Activated CD4-positive, alpha-beta T cell treated with anti-CD3 and anti-CD28 coated beads, Interleukin-2, amount 10 ng/mL, durations not matched to agents 24 days and 14 days (primary cell): ENCODE data around the gene BEGAIN. TPM values are rescaled to one million over a fixed set of nuclear protein-coding genes. Genes with fewer than 3 reads are reported as not detected.

ENCODE experiments used
- DNase-seq: peaks from one replicate; pipeline ENCODE4 v3.0.0; 2022
- H3K27ac Mint-ChIP-seq: one replicate; pipeline ENCODE4 v1.8.0; 2022; ENCODE audit warnings: mild to moderate bottlenecking, mixed read lengths
- H3K27me3 Mint-ChIP-seq: one replicate; pipeline ENCODE4 v1.8.0; 2022; ENCODE audit warnings: mixed read lengths
- H3K36me3 Mint-ChIP-seq: one replicate; pipeline ENCODE4 v1.8.0; 2022; ENCODE audit warnings: low read depth, mild to moderate bottlenecking, mixed read lengths
- H3K4me1 Mint-ChIP-seq: one replicate; pipeline ENCODE4 v1.8.0; 2021; ENCODE audit warnings: mixed read lengths
- H3K4me3 Mint-ChIP-seq: one replicate; pipeline ENCODE4 v1.8.0; 2022; ENCODE audit warnings: mild to moderate bottlenecking, moderate library complexity, mixed read lengths
- H3K9me3 Mint-ChIP-seq: one replicate; pipeline ENCODE4 v1.8.0; 2021; ENCODE audit warnings: mixed read lengths
- intact Hi-C: fragments of 100-400 bp; cut with micrococcal nuclease; formaldehyde crosslinking; loops from one replicate; pipeline ENCODE4 v1.15.1; 2023
- total RNA-seq: library from RNA; stranded (reverse); gene quantifications from 2 replicates; pipeline ENCODE4 v1.2.3, GENCODE V29; 2022

The BEGAIN gene
- total RNA-seq, 1 donor from 2014 or later = 4.8 TPM

DNA sequence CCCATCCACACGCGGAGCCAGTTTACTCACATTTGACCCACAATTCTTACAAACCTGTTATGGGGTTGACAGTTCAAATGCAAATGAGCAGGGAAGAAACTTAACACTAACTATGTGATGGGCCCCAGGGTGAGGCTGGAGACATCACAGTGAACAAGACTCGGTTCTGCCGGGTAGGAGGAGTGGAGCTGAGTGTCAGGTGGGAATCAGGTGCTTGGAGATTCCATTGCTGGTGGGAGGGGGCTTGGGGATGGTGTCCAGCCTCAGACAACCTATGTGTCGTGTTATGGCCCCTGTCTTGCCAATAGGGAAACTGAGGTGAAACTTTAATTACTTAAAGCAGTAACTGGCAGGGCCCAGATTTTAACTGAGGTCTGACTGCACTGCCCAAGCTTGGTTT is 41.9 kb downstream of the BEGAIN start:
- Mint-ChIP-seq H3K9me3 (no peaks in the 10 kb centered on the region), H3K36me3 (no peaks in the 10 kb centered on the region), H3K4me1 (peaks cover 10% of the 10 kb centered on the region), H3K27me3 (no peaks in the 10 kb centered on the region), H3K4me3 (no peak overlapping the region), H3K27ac (no peak overlapping the region)
- intact Hi-C loops = no loop called here
- DNase-seq = no peak

DNA sequence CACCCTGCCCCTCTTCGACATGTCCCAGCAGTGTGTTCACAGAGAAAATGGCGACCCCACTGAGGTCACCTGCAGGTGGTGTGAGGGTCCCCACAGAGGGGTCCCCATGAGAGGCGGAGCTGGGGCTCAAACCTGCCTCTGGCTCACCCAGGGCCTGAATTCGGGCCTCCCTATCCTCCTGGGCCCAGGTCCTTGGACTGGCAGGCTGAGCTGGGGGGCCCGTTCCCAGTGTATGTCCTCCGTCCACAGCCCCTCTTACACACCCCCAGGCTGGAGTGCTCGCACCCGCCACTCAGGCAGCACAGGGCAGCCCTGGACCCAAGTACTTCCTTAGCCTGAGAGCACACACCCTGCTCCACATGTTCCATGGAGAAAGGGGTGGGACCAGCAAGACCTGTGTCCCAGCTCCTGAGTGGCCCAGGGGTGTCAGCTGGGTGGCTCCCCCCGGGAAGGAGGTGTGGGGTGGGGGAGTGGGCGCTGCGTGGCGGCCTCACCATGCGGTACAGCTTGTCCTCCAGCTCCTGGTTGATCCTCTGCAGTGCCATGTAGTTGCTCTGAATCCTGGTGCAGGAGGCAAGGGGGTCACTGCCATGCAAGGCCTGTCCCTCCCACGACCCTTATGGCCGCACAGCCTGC is 42.6 kb downstream of the BEGAIN start:
- no peaks in the 10 kb centered on the region for H3K27me3 Mint-ChIP-seq

DNA sequence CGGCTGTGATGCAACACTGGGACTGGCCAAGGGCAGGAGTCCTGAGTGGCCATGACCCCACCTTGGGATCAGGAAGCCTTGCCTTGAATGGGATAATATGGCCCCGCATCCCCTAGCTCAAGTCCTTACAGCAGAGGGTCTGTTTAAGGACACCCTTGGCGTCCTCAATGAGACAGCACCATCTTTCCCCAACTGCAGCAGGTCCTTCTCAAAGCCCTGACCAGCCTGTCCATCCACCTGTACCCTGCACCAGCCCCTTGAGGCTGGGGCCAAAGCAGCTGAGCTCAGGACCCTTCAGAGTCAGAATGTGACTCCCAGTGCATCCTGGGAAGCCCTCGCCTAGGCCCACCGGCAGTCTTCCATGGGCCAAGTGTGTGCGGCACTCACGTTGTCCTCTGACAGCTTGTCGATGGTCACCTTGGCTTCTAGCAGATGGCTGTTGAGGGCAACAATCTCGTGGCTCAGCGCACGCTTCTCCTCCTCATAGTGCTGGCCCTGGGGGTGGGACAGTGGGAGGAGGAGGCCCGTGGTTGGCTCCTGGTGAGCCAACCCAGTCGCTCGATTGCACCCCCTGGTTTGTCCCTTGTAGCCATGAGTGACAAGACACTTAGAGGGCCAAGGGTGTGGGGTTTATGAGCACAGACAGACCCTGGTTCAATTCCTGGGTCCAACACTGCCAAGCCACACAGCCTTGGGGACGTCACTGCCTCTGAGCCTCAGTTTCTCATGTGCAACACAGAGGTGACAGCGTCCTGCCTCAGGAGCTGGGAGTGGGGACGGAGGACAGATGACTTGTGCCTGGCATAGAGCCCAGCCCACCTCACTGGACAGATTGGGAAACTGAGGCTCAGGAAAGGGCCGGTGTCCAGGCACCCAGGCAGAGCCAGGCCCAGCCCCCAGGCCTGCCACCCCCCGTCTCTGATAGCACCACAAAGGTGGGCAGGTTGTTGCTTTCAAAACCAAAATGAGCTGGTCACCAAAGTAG is 43.5 kb downstream of the BEGAIN start:
- Mint-ChIP-seq H3K4me1 (peaks cover 10% of the 10 kb centered on the region), H3K9me3 (no peaks in the 10 kb centered on the region), H3K27me3 (no peaks in the 10 kb centered on the region), H3K36me3 (no peaks in the 10 kb centered on the region), H3K4me3 (no peak overlapping the region), H3K27ac (no peak overlapping the region)
- intact Hi-C loops = no loop called here
- no peak for DNase-seq

More for the DNA sequence above, 42.6 kb downstream of the BEGAIN start:
- Mint-ChIP-seq H3K4me1 (peaks cover 10% of the 10 kb centered on the region), H3K36me3 (no peaks in the 10 kb centered on the region), H3K9me3 (no peaks in the 10 kb centered on the region), H3K4me3 (no peak overlapping the region), H3K27ac (no peak overlapping the region)
- intact Hi-C loops = no loop called here
- DNase-seq = no peak

DNA sequence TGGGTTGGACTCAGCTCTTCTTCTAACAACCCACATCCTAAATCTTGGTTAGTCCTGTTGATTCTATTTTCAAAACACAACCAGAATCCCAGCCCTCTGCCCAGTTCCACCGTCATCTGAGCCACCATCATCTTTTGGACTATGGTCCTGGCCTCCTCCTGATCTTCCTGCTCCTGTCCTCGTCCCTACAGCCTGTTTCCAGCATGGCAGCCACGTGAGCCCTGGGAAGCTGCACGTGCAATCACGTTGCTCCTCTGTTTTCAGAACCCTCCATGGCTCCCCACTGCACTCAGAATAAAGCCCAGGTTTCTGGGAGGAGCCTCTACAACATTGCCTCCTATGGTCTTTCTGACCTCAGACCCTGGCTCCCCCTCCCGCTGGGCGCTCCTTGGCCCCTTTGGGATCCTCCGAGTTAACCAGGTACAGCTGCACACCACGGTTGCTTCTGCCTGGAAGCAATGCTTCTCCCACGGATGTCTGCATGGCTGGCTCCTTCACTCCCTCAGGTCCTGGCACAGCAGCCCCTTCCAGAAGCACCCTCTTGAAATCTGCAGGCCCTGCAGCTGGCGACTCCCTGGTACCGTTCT is 44.5 kb downstream of the BEGAIN start:
- Mint-ChIP-seq H3K9me3 (no peaks in the 10 kb centered on the region), H3K27me3 (no peaks in the 10 kb centered on the region), H3K36me3 (no peaks in the 10 kb centered on the region), H3K27ac (no peak overlapping the region), H3K4me1 (peaks cover 4% of the 10 kb centered on the region), H3K4me3 (no peak overlapping the region)
- intact Hi-C loops = no loop called here
- no peak for DNase-seq

DNA sequence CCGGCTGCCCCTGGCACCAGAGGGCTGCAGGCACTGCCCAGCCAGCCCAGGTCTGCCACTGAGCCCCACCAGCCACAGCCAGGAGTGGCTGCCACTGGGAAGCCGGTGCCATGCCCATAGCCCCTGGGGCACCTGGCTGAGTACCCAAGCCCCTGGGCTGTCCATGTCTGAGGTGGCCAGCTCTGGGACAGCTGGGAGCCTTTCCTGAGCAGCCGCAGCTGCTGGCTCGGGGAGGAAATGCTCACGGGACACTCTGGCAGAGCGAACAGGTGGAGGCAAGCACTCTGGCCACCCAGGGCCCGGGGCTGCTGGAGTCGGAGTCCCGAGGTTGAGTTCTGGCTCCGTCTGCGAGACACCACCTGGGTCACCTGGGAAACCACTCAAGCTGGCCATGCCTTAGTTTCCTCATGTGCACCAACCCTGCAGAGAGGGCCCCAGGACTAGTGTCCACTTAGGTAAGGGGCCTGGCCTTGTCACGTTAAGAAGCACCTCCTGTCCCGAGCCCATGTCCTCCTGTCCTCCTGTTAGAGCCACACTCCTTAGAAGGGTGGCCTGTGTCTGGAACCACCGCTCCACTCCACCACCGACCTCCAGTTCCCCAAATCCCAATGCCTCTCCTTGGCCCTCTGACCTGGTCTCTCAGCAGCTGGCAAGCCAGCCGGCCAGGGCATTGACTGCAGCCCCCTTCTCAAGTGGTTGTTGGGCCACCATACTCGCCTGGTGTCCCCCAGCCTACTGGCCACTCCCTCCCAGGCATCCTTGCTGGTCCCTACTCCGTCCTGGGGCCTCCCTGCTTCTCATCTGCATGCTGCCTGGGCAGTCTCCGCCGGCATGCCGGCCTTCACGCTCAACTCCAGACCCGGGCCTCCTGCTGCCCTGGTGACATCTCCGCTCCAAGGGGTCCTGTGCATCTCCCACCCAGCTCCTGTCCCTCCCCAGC is 45.3 kb downstream of the BEGAIN start:
- DNase-seq = no peak
- no peak overlapping the region for H3K4me3 Mint-ChIP-seq
- no peaks in the 10 kb centered on the region for H3K9me3 Mint-ChIP-seq
- intact Hi-C loops = no loop called here
- no peaks in the 10 kb centered on the region for H3K4me1 Mint-ChIP-seq
- no peaks in the 10 kb centered on the region for H3K36me3 Mint-ChIP-seq
- no peaks in the 10 kb centered on the region for H3K27me3 Mint-ChIP-seq
- no peak overlapping the region for H3K27ac Mint-ChIP-seq

DNA sequence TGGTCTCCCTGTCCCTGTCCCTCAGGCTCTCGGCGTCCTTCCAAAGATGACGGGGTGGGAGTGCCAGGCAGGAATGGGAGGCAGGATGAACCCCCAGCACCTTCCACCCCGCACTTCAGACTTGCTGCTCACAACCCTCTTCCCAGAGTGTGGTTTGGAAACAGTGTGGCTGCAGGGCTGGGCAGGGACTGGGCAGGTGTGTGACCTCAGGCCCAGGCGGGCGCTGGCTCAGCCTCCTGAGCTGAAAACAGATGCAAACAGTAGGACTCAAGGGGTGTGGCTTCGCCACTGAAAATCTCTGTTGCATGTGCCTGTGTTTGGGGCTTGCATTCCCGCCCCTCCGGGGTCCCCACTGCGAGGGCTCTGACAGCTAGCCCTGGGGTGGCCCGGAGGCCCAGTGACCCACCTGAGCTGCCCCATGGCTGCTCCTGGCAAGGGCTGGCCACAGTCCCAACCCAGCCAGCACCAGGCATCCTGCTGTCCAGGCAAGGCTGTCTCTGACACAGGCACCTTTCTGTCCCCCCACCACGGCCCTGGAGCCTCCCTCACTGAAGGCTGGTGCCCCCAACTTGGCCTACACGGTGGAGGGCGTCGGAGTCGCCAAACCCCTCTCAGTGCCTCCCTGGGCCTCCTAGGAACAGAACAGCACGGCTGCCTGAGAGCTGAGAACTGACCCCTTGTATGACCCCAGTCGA is 46.1 kb downstream of the BEGAIN start:
- H3K4me3 Mint-ChIP-seq = no peak overlapping the region
- no peaks in the 10 kb centered on the region for H3K36me3 Mint-ChIP-seq
- no peaks in the 10 kb centered on the region for H3K4me1 Mint-ChIP-seq
- intact Hi-C loops = no loop called here
- DNase-seq = no peak
- no peak overlapping the region for H3K27ac Mint-ChIP-seq
- H3K27me3 Mint-ChIP-seq = no peaks in the 10 kb centered on the region
- H3K9me3 Mint-ChIP-seq = no peaks in the 10 kb centered on the region

DNA sequence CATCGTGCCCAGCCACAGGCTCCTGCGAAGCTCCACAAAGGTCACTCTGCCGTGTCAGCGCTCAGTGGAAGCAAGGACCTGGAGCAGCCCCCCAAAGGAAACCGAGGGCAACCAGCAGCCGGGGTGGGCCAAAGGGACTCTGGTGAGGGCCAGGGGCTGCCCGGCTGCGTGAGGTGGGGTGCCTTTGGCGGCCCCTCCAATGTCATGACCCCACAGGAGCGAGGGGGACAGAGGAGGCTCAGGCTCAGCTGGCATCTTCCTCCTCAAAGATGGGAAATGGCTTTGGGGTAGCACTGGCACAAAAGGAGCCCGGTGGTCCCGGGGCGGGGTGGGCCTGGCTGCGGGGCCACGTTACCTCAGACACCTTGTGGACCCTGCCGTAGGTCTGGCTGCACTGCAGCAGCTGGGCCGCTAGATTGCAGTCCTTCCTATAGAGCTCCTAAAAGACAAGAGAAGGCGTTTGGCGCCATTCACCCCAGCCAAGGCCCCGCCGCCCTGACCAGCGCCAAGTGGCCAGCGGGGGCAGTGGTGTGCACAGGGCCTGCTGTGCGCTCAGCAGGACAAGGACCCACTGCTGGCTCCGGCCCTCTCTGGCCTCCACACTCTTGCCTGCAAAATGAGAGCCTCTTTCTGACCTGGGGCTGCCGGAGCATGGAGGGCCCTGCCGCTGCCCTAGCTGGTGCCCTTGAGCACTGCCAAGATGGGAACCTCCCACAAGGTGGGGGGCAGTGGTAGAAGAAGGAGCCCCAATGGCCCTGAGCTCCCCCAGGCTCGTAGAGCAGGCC is 46.9 kb downstream of the BEGAIN start:
- DNase-seq = no peak
- intact Hi-C loops = no loop called here

DNA sequence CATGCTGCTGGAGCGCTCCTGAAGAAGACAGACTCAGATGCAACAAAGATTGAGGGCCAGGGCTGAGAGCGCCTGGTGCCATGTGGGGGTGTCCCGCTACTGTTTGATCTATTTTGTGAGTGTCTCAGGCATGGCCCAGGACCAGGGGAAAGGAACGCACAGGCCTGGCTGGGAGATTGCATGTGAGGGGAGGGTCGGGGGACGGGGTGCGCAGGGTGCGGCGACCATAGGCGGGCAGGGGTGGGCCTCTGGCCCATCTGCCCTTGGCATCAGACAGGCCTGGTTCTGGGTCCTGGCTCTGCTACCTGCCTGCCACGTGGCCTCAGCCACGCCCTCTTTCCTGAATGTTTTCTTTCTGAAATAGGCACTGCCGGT is 47.5 kb downstream of the BEGAIN start:
- no peak for DNase-seq
- Mint-ChIP-seq H3K27ac (no peak overlapping the region), H3K36me3 (no peaks in the 10 kb centered on the region), H3K4me3 (no peak overlapping the region), H3K27me3 (no peaks in the 10 kb centered on the region), H3K4me1 (no peaks in the 10 kb centered on the region), H3K9me3 (no peaks in the 10 kb centered on the region)
- intact Hi-C loops = no loop called here

More for the DNA sequence above, 46.9 kb downstream of the BEGAIN start:
- Mint-ChIP-seq H3K27me3 (no peaks in the 10 kb centered on the region), H3K27ac (no peak overlapping the region), H3K9me3 (no peaks in the 10 kb centered on the region), H3K4me3 (no peak overlapping the region), H3K36me3 (no peaks in the 10 kb centered on the region), H3K4me1 (no peaks in the 10 kb centered on the region)

DNA sequence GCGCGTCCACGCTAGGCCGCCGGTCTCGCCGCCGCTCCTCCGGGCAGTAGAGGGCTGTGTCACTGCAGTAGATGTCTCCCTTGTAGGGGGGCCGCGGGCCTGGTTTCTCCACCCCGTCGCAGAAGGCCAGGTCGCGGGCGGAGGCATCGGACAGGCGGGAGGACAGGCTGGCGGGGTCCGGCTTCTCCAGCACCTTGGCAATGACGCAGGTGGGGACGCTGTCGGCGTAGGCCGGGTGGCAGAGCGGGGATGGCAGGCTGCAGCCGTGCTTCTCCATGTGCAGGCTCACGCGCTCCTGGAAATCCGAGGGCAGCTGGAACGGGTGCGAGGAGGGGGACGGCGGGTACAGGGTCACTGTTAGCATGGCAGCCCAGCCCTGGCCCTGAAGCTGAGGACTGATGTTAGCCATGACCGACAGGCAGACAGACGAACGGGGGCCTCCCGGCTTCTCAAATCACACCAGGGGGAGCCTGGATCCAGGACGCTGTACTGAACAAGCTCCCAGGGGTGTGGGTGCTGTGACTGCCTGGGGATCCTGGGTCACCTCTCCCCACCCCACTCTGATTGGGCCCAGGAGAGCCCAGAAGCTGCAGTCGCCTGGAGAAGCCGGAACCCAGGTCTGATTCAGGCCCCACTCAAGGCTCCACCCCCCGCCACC is 48.1 kb downstream of the BEGAIN start:
- no peaks in the 10 kb centered on the region for H3K9me3 Mint-ChIP-seq
- H3K27me3 Mint-ChIP-seq = no peaks in the 10 kb centered on the region
- DNase-seq = no peak
- H3K4me1 Mint-ChIP-seq = peaks cover 3% of the 10 kb centered on the region
- no peak overlapping the region for H3K4me3 Mint-ChIP-seq
- H3K36me3 Mint-ChIP-seq = no peaks in the 10 kb centered on the region
- no peak overlapping the region for H3K27ac Mint-ChIP-seq
- intact Hi-C loops = no loop called here

DNA sequence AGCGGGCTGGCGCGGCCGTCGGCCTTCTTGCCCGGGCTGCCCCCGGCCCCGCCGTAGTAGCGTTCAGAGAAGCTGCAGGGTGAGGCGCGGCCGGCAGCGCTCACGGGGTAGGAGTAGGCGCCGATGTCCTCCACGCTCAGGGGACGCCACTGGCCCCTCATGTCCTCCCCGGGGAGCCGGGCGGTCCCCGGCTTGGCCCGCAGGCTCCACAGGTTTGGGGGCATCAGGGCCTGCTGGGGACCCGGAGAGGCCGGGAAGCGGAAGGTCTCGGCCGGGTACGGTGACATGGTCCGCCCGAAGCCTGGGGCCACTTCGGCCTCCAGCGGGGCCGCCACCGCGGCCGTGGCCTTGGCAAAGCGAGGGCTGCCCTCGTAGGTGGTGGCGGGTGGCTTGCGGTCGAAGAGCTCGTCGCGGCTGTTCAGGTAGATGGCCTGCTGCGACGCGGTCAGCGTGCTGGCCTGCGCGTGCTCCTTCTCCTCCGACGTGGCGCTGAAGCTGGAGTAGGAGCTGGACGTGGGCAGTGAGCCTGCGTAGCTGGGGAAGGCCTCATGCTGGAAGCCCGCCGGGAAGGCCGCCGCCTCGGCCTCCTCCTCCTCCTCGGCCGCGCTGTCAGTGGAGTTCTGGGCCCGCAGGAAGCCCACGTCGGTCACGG is 48.7 kb downstream of the BEGAIN start:
- H3K36me3 Mint-ChIP-seq = no peaks in the 10 kb centered on the region
- H3K9me3 Mint-ChIP-seq = no peaks in the 10 kb centered on the region
- peaks cover 3% of the 10 kb centered on the region for H3K4me1 Mint-ChIP-seq
- intact Hi-C loops = no loop called here
- no peaks in the 10 kb centered on the region for H3K27me3 Mint-ChIP-seq
- H3K27ac Mint-ChIP-seq = no peak overlapping the region
- no peak for DNase-seq
- H3K4me3 Mint-ChIP-seq = no peak overlapping the region

DNA sequence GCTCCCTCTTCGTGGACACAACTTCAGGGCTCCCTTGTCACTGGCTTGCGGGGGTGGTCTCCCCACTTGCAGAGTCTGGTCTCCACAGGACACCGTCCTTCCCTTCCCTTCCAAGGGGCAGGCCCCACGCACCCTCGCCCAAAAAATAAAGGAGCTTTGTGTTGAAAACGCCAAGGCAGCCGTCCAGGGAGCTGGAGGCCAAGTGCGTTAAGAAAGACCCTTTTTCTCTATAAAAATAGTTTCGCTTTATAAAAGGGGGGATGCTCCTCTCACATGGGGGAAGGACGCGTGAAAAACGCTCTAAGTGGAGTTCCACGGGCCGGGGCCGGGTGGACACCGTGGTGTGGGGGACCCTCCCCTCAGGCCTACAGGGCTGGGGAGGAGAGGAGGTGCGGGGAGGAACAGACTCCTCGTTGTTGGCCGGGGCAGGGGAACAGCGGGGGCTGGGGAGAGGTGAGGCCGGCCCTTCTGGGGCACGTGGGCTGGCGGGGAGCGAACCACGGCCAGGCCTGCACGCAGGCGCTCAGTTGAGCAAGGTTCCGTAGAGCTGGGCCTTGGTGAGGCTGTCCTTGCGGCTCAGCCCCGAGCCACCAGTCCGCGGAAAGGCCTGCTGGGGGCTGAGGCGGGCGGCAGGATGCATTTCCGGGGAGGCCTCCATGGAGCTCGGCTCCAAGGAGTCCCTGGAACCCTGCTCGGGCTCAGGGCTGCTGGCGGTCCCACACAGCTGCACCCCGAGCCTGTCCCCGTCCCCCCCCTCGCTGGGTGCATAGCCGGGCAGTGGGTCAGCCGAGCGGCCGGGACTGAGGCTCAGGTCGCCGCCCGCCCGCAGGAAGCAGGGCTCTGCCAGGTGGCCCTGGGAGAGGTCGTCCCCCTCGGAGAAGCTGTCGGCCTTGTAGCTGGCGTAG is 49.5 kb downstream of the BEGAIN start:
- Mint-ChIP-seq H3K27ac (no peak overlapping the region), H3K4me1 (peaks cover 3% of the 10 kb centered on the region), H3K36me3 (no peaks in the 10 kb centered on the region), H3K4me3 (no peak overlapping the region), H3K9me3 (no peaks in the 10 kb centered on the region), H3K27me3 (no peaks in the 10 kb centered on the region)
- intact Hi-C loops = no loop called here
- DNase-seq = no peak
